HFFc6 (cell line): ENCODE measurements around the gene C5AR2. TPM values are rescaled to one million over a fixed set of nuclear protein-coding genes. Genes with fewer than 3 reads are reported as not detected.

Experiments used
- DNase-seq: peaks from one replicate; pipeline ENCODE4 v3.0.0-alpha.2; 2018
- H3K27ac Mint-ChIP-seq: 2 replicates; pipeline ENCODE4 v1.8.0; 2020; ENCODE audit warnings: mild to moderate bottlenecking, mixed read lengths
- H3K27me3 Mint-ChIP-seq: 2 replicates; pipeline ENCODE4 v1.8.0; 2021; ENCODE audit warnings: mild to moderate bottlenecking, moderate library complexity, mixed read lengths; ENCODE audit not compliant: insufficient read depth
- H3K36me3 Mint-ChIP-seq: 2 replicates; pipeline ENCODE4 v1.8.0; 2021; ENCODE audit warnings: low read depth, mixed read lengths
- H3K4me1 Mint-ChIP-seq: 2 replicates; pipeline ENCODE4 v1.8.0; 2020; ENCODE audit warnings: low read depth, mixed read lengths
- H3K4me3 Mint-ChIP-seq: 2 replicates; pipeline ENCODE4 v1.8.0; 2020; ENCODE audit warnings: mild to moderate bottlenecking, moderate library complexity, mixed read lengths
- H3K9me3 Mint-ChIP-seq: 2 replicates; pipeline ENCODE4 v1.8.0; 2020; ENCODE audit warnings: mild to moderate bottlenecking, mixed read lengths
- total RNA-seq, 6 experiments: library from RNA; stranded (reverse); fragmentation: NEBNext Ultra II Directional; extraction: Animal tissue kit (Norgen Biotek cat#: 25700); gene quantifications; 2 replicates in 1 of 6; 3 replicates in 5 of 6; pipeline ENCODE4 v1.2.3, GENCODE V29; 2021
- TF ChIP-seq, protein P1 (sequence below): fragments of 200-600 bp; sonication (generic); IDR thresholded peaks from 2 replicates; pipeline ENCODE4 v1.5.0; 2021; ENCODE audit warnings: antibody characterized with exemption, mild to moderate bottlenecking

Gene C5AR2
- total RNA-seq, 6 experiments from 2014 or later = 0.03 to 0.14 (median 0.05) TPM; not detected in 2

DNA sequence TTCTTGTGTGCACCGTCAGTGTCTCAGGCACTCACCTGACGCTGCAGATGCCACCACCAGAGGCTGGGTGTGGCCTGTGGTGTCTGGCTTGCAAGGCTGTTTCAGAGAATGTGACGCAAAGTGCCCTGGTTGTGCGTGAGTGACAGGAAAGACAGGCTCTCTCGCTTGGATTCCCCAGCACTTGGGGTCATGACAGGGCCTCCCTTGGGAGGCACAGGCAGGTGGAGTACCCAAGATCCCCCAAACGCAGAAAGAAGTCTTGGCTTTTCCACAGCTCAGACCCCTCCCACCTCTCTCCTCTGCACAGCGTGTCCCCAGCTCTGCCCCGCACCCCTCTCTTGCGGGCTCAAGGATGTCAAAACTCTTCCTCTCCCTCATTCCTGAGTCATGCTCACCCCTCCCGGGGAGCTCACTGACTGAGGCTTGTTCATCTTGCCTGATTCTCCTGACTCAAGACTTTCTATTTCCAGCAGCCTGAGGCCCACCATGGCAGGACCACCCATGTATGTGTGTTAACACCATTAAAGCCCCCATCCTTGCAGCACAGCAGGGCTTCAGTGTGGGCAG, 38.2 kb downstream of the C5AR2 start:
- peak; percentile 55 for DNase-seq
- TF ChIP-seq, protein P1, sequence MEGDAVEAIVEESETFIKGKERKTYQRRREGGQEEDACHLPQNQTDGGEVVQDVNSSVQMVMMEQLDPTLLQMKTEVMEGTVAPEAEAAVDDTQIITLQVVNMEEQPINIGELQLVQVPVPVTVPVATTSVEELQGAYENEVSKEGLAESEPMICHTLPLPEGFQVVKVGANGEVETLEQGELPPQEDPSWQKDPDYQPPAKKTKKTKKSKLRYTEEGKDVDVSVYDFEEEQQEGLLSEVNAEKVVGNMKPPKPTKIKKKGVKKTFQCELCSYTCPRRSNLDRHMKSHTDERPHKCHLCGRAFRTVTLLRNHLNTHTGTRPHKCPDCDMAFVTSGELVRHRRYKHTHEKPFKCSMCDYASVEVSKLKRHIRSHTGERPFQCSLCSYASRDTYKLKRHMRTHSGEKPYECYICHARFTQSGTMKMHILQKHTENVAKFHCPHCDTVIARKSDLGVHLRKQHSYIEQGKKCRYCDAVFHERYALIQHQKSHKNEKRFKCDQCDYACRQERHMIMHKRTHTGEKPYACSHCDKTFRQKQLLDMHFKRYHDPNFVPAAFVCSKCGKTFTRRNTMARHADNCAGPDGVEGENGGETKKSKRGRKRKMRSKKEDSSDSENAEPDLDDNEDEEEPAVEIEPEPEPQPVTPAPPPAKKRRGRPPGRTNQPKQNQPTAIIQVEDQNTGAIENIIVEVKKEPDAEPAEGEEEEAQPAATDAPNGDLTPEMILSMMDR = no peak
- peaks cover 2% of the 10 kb centered on the region; the same call in 1 of the 2 replicates for H3K27me3 Mint-ChIP-seq
- H3K9me3 Mint-ChIP-seq = no peaks in the 10 kb centered on the region
- H3K4me3 Mint-ChIP-seq = no peak overlapping the region
- peak overlapping the region; percentile 79 for H3K27ac Mint-ChIP-seq
- peaks cover 15% of the 10 kb centered on the region for H3K4me1 Mint-ChIP-seq
- H3K36me3 Mint-ChIP-seq = peaks cover 9% of the 10 kb centered on the region

DNA sequence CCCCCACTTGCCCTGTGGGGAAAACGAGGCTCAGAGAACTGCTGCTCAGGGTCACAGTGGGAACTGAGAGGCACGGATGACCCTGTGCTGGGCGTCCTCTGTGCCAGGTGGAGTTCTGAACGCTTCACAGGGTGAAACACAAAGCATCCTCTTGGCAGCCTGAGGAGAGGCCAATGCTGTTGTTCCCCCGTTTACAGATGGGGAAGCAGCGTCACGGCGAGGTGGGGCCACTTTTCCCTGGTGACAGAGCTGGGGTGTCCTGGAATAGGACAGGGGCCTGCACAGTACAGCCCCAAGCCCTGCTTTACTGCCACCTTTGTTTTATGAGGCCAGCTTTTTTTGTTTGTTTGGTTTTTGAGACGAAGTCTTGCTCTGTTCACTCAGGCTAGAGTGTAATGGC, 39.3 kb downstream of the C5AR2 start:
- TF ChIP-seq, protein P1 = no peak
- Mint-ChIP-seq H3K27ac (no peak overlapping the region), H3K36me3 (peaks cover 9% of the 10 kb centered on the region), H3K4me1 (peaks cover 15% of the 10 kb centered on the region), H3K4me3 (no peak overlapping the region), H3K9me3 (no peaks in the 10 kb centered on the region), H3K27me3 (peaks cover 2% of the 10 kb centered on the region; the same call in 1 of the 2 replicates)
- no peak for DNase-seq

DNA sequence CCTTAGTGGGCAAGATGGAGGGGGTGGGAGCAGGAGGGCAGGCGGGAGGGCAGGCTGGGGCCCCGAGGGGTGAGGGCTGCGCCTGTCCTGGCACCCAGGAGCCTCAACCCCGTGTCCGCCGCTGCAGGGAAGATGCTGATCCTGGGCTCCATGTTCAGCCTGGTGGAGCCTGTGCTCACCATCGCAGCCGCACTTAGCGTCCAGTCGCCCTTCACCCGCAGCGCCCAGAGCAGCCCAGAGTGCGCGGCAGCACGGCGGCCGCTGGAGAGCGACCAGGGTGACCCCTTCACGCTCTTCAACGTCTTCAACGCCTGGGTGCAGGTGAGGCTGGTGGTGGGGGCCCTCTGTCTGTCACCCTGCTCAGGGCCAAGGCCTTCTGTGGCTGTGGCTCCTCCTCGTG, 40.6 kb downstream of the C5AR2 start:
- TF ChIP-seq, protein P1 = no peak
- no peaks in the 10 kb centered on the region for H3K9me3 Mint-ChIP-seq
- no peak overlapping the region for H3K4me3 Mint-ChIP-seq
- peaks cover 5% of the 10 kb centered on the region for H3K36me3 Mint-ChIP-seq
- peaks cover 15% of the 10 kb centered on the region for H3K4me1 Mint-ChIP-seq
- peaks cover 2% of the 10 kb centered on the region; the same call in 1 of the 2 replicates for H3K27me3 Mint-ChIP-seq
- no peak overlapping the region for H3K27ac Mint-ChIP-seq
- DNase-seq = no peak

DNA sequence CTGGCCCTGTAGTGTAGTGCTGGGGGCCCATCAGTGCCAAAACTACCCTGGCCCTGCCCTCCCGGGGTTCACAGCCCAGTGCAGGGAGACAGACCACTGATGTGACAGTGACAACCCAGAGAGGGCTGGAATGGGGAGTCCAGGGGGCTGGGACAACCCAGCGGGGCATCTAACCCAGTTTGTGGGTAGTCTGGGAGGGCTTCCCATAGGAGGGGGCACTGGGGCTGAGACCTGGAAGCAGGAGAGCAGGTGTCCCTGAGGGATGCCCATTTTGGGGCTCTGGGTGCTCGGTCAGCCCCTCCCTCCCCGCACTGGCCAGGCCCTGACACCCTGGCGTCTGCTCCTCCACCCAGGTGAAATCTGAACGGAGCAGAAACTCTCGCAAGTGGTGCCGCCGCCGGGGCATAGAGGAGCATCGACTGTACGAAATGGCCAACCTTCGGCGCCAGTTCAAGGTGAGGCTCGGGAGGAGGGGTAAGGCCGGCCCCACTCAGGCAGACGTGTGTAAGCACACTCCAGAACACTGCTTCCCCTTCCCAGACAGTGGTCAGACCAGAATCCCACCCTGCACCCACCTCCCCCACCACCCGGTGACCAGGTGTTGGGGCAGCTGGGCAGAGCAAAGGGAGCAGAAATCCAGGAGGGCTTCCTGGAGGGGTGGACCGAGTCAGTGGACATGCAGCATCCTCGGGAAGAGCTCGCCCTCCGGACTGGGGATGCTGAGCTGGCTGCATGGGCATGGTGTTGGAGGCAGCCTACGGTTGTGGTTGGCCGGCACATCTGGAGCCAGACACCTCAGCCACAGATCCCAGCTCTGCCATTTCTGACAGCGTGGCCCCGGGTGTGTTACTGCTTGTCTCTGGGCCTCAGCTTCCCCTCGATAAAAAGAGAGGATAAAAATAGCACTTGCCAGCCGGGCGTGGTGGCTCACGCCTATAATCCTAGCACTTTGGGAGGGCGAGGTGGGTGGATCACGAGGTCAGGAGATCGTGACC, 41.6 kb downstream of the C5AR2 start:
- no peak overlapping the region for H3K4me3 Mint-ChIP-seq
- peaks cover 5% of the 10 kb centered on the region for H3K36me3 Mint-ChIP-seq
- H3K27me3 Mint-ChIP-seq = peaks cover 2% of the 10 kb centered on the region; the same call in 1 of the 2 replicates
- DNase-seq = no peak
- no peak overlapping the region for H3K27ac Mint-ChIP-seq
- TF ChIP-seq, protein P1 = no peak
- peaks cover 15% of the 10 kb centered on the region for H3K4me1 Mint-ChIP-seq
- H3K9me3 Mint-ChIP-seq = no peaks in the 10 kb centered on the region

DNA sequence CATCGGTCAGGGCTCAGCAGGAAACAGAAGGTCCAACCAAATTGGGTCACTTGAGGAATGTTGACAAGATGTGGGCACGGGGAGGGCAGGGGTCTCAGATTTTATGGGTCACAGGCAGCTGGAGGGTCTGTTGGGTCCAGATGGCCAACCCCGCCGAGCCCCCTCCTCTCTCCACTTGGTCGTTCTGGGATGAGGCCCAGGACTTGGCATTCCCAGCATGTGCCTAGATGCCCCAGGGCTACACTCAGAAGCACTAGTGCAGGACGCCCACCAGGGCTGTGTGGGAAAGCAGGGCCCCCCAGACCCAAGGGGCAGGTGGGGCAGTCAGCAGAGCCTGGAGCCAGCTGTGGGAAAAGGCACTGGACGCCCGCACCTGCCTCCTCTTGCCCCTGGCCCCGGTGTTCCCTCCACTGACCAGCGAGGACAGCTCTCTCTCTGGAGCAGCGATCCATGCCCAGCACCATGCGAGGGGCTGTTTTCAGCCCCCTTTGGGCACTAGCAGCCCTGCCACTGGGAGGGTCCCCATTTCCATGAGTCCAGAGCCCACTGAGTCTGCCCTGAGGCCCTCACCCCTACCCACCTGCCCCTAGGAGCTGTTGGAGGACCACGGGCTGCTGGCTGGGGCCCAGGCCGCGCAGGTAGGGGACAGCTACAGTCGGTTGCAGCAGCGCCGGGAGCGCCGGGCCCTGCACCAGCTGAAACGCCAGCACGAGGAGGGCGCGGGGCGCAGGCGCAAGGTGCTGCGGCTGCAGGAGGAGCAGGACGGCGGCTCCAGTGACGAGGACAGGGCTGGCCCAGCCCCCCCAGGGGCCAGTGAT, 43.1 kb downstream of the C5AR2 start:
- no peak for DNase-seq
- Mint-ChIP-seq H3K27me3 (peaks cover 2% of the 10 kb centered on the region; the same call in 1 of the 2 replicates), H3K4me1 (peaks cover 5% of the 10 kb centered on the region), H3K4me3 (no peak overlapping the region), H3K27ac (no peak overlapping the region), H3K9me3 (no peaks in the 10 kb centered on the region), H3K36me3 (no peaks in the 10 kb centered on the region; the same call in 1 of the 2 replicates)
- TF ChIP-seq, protein P1 = no peak
